HepG2 (cell line): ENCODE results near the gene FAM181A. TPM values are rescaled to one million over a fixed set of nuclear protein-coding genes. Genes with fewer than 3 reads are reported as not detected.
A peak's percentile ranks its signal among the peaks of the same experiment; 100 is the strongest.

Experiments used
- ADNP ChIP-seq: sonication (generic); formaldehyde crosslinking; IDR thresholded peaks from 2 replicates; pipeline ENCODE4 v1.4.0; 2020; ENCODE audit warnings: missing genetic modification reagents
- ASH2L ChIP-seq: fragments of 300-600, 200-600 bp; sonication (generic); IDR thresholded peaks from 2 replicates; pipeline ENCODE4 v1.7.0; 2017; ENCODE audit warnings: low read depth, mild to moderate bottlenecking, moderate library complexity, mixed read lengths, low read length; ENCODE audit not compliant: insufficient read length
- GATAD2A ChIP-seq: IDR thresholded peaks from 2 replicates; pipeline ENCODE4 v1.6.1; 2016
- GZF1 ChIP-seq: sonication (generic); formaldehyde crosslinking; IDR thresholded peaks from 2 replicates; pipeline ENCODE4 v1.5.1; 2020; ENCODE audit warnings: mild to moderate bottlenecking, missing genetic modification reagents
- KAT2B ChIP-seq: fragments of 150-350 bp; IDR thresholded peaks from 2 replicates; pipeline ENCODE4 v1.6.1; 2014; ENCODE audit warnings: low read depth, low read length, borderline replicate concordance
- KLF12 ChIP-seq: sonication (generic); formaldehyde crosslinking; IDR thresholded peaks from 2 replicates; pipeline ENCODE4 v1.4.0; 2020; ENCODE audit warnings: missing genetic modification reagents, borderline replicate concordance
- MTA1 ChIP-seq: sonication (generic); formaldehyde crosslinking; IDR thresholded peaks from 2 replicates; pipeline ENCODE4 v1.4.0; 2020; ENCODE audit warnings: missing genetic modification reagents, mild to moderate bottlenecking, borderline replicate concordance
- PITX1 ChIP-seq: sonication (generic); formaldehyde crosslinking; IDR thresholded peaks from 2 replicates; pipeline ENCODE4 v1.5.1; 2020; ENCODE audit warnings: mild to moderate bottlenecking, missing genetic modification reagents
- SOX13 ChIP-seq, 3 experiments: fragments of 450-650 bp in 1 of 3; sonication (generic) in 1 of 3; formaldehyde crosslinking in 1 of 3; IDR thresholded peaks in 2 of 3; conservative IDR thresholded peaks in 1 of 3; 2 replicates each; pipeline versions ENCODE4 v1.5.0 to v1.6.1; 2016 to 2020; ENCODE audit warnings: antibody characterized with exemption in 1 of 3, mild to moderate bottlenecking in 1 of 3, missing compliant biosample characterization in 1 of 3, missing genetic modification reagents in 1 of 3, moderate library complexity in 1 of 3
- ZFX ChIP-seq: sonication (generic); formaldehyde crosslinking; IDR thresholded peaks from 2 replicates; pipeline ENCODE4 v1.4.0; 2020; ENCODE audit warnings: mild to moderate bottlenecking, low read depth, missing genetic modification reagents, moderate library complexity
- ZNF768 ChIP-seq: sonication (generic); formaldehyde crosslinking; IDR thresholded peaks from 2 replicates; pipeline ENCODE4 v1.4.0; 2020; ENCODE audit warnings: missing genetic modification reagents
- polyA plus RNA-seq, 8 experiments: library from polyadenylated mRNA; depleted of rRNA in 3 of 8; stranded (reverse) in 7 of 8; unstranded in 1 of 8; fragments of >200 nt; fragmentation: Illumina TruSeq in 4 of 8; extraction: Trizol in 4 of 8; gene quantifications; 2 replicates each; pipeline versions ENCODE4 v1.2.1 to v1.2.3, GENCODE V29; 2011 to 2016; ENCODE audit warnings: low read depth in 4 of 8, missing spikeins in 1 of 8, mixed read lengths in 1 of 8; ENCODE audit not compliant: insufficient read depth in 1 of 8
- total RNA-seq, 5 experiments: library from RNA; depleted of rRNA; stranded (reverse); fragments of >200 nt; fragmentation: Illumina TruSeq; extraction: Trizol; gene quantifications; 2 replicates each; pipeline ENCODE4 v1.2.3, GENCODE V29; 2016; ENCODE audit warnings: low read depth in 1 of 5
- TF ChIP-seq, protein P1 (sequence below): sonication (generic); formaldehyde crosslinking; IDR thresholded peaks from 2 replicates; pipeline ENCODE4 v1.5.1; 2020; ENCODE audit warnings: mild to moderate bottlenecking, missing genetic modification reagents, borderline replicate concordance
- TF ChIP-seq, protein P2 (sequence below): sonication (generic); formaldehyde crosslinking; conservative IDR thresholded peaks from 2 replicates; pipeline ENCODE4 v1.4.0; 2020; ENCODE audit warnings: missing genetic modification reagents
- TF ChIP-seq, protein P3 (sequence below): sonication (generic); formaldehyde crosslinking; conservative IDR thresholded peaks from 2 replicates; pipeline ENCODE4 v1.4.0; 2020; ENCODE audit warnings: missing genetic modification reagents
- TF ChIP-seq, protein P4 (sequence below): sonication (generic); formaldehyde crosslinking; IDR thresholded peaks from 2 replicates; pipeline ENCODE4 v1.4.0; 2020; ENCODE audit warnings: missing genetic modification reagents, borderline replicate concordance

FAM181A gene
- total and polyA plus RNA-seq, 2 of the 13 experiments (the other 11 are each of a cell fraction or from before 2014, with no cell fraction given) = 1.1 to 1.5 TPM

DNA sequence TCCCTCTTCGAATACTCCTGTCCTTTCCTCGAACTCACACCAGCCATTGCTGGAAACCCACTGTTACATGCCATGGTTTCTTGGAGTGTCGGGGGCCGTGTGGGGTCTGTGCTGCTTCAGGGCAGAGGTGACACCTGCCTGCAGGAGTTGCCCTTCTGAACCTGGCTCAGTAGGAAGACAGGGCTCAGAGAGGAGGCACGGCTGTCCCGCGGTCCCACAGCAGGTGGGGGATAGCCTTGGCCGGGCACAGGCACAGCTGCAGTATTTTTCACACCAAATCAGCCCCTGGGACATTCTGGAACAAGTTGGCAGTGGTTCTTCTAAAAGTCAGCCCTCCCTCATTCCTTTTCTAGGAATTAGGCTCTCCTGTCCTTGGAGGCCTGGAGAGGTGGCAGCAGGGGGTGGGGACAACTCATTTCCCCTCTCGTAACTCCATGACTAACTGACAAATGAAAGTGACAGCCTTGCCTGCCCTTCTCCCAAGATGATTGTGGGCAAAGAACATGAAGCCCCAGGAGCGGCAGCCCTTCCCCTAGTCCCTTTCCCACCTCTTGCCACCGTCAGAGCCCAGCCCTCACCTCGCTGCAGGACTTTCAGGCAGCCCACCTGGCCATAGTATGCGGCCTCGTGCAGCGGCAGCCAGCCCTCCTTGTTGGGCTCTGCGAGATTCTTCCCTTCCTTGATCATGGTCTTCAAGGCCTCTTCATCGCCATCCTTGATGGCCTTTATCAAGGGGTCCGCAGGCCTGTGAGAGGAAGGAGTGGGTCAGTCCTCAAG, 26.8 kb downstream of the FAM181A start (continued):
- TF ChIP-seq, protein P1, sequence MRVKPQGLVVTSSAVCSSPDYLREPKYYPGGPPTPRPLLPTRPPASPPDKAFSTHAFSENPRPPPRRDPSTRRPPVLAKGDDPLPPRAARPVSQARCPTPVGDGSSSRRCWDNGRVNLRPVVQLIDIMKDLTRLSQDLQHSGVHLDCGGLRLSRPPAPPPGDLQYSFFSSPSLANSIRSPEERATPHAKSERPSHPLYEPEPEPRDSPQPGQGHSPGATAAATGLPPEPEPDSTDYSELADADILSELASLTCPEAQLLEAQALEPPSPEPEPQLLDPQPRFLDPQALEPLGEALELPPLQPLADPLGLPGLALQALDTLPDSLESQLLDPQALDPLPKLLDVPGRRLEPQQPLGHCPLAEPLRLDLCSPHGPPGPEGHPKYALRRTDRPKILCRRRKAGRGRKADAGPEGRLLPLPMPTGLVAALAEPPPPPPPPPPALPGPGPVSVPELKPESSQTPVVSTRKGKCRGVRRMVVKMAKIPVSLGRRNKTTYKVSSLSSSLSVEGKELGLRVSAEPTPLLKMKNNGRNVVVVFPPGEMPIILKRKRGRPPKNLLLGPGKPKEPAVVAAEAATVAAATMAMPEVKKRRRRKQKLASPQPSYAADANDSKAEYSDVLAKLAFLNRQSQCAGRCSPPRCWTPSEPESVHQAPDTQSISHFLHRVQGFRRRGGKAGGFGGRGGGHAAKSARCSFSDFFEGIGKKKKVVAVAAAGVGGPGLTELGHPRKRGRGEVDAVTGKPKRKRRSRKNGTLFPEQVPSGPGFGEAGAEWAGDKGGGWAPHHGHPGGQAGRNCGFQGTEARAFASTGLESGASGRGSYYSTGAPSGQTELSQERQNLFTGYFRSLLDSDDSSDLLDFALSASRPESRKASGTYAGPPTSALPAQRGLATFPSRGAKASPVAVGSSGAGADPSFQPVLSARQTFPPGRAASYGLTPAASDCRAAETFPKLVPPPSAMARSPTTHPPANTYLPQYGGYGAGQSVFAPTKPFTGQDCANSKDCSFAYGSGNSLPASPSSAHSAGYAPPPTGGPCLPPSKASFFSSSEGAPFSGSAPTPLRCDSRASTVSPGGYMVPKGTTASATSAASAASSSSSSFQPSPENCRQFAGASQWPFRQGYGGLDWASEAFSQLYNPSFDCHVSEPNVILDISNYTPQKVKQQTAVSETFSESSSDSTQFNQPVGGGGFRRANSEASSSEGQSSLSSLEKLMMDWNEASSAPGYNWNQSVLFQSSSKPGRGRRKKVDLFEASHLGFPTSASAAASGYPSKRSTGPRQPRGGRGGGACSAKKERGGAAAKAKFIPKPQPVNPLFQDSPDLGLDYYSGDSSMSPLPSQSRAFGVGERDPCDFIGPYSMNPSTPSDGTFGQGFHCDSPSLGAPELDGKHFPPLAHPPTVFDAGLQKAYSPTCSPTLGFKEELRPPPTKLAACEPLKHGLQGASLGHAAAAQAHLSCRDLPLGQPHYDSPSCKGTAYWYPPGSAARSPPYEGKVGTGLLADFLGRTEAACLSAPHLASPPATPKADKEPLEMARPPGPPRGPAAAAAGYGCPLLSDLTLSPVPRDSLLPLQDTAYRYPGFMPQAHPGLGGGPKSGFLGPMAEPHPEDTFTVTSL (CRISPR knock-in tag) = no peak
- TF ChIP-seq ASH2L = no peak
- no peak for TF ChIP-seq ADNP (CRISPR knock-in tag)
- TF ChIP-seq ZFX = 0 out of 2 replicates have a peak, but pooled peaks have one; percentile 19
- TF ChIP-seq KLF12 (CRISPR knock-in tag) = no peak
- TF ChIP-seq, protein P2, sequence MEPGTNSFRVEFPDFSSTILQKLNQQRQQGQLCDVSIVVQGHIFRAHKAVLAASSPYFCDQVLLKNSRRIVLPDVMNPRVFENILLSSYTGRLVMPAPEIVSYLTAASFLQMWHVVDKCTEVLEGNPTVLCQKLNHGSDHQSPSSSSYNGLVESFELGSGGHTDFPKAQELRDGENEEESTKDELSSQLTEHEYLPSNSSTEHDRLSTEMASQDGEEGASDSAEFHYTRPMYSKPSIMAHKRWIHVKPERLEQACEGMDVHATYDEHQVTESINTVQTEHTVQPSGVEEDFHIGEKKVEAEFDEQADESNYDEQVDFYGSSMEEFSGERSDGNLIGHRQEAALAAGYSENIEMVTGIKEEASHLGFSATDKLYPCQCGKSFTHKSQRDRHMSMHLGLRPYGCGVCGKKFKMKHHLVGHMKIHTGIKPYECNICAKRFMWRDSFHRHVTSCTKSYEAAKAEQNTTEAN (CRISPR knock-in tag) = no peak
- TF ChIP-seq, protein P3, sequence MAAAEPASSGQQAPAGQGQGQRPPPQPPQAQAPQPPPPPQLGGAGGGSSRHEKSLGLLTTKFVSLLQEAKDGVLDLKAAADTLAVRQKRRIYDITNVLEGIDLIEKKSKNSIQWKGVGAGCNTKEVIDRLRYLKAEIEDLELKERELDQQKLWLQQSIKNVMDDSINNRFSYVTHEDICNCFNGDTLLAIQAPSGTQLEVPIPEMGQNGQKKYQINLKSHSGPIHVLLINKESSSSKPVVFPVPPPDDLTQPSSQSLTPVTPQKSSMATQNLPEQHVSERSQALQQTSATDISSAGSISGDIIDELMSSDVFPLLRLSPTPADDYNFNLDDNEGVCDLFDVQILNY (CRISPR knock-in tag) = no peak
- TF ChIP-seq ZNF768 (CRISPR knock-in tag) = peak; percentile 90
- 0 out of 2 replicates have a peak, but pooled peaks have one; percentile 8 for TF ChIP-seq PITX1 (CRISPR knock-in tag)
- no peak for TF ChIP-seq GATAD2A
- TF ChIP-seq MTA1 (CRISPR knock-in tag) = no peak
- TF ChIP-seq, protein P4, sequence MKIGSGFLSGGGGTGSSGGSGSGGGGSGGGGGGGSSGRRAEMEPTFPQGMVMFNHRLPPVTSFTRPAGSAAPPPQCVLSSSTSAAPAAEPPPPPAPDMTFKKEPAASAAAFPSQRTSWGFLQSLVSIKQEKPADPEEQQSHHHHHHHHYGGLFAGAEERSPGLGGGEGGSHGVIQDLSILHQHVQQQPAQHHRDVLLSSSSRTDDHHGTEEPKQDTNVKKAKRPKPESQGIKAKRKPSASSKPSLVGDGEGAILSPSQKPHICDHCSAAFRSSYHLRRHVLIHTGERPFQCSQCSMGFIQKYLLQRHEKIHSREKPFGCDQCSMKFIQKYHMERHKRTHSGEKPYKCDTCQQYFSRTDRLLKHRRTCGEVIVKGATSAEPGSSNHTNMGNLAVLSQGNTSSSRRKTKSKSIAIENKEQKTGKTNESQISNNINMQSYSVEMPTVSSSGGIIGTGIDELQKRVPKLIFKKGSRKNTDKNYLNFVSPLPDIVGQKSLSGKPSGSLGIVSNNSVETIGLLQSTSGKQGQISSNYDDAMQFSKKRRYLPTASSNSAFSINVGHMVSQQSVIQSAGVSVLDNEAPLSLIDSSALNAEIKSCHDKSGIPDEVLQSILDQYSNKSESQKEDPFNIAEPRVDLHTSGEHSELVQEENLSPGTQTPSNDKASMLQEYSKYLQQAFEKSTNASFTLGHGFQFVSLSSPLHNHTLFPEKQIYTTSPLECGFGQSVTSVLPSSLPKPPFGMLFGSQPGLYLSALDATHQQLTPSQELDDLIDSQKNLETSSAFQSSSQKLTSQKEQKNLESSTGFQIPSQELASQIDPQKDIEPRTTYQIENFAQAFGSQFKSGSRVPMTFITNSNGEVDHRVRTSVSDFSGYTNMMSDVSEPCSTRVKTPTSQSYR (CRISPR knock-in tag) = no peak
- no peak for TF ChIP-seq KAT2B
- TF ChIP-seq GZF1 (CRISPR knock-in tag) = no peak
- TF ChIP-seq SOX13 (IDR thresholded peaks at IDR 0.05) = no peak
- TF ChIP-seq SOX13 (CRISPR knock-in tag; conservative IDR thresholded peaks at IDR 0.05 in 1 of 2, IDR thresholded peaks at IDR 0.05 in 1 of 2) = no peak
